ENCODE measurements around the gene CDHR3. TPM values are rescaled to one million over a fixed set of nuclear protein-coding genes. Genes with fewer than 3 reads are reported as not detected.

The CDHR3 gene
- total RNA-seq, 1 experiment from 2014 or later: 6.5 TPM

DNA sequence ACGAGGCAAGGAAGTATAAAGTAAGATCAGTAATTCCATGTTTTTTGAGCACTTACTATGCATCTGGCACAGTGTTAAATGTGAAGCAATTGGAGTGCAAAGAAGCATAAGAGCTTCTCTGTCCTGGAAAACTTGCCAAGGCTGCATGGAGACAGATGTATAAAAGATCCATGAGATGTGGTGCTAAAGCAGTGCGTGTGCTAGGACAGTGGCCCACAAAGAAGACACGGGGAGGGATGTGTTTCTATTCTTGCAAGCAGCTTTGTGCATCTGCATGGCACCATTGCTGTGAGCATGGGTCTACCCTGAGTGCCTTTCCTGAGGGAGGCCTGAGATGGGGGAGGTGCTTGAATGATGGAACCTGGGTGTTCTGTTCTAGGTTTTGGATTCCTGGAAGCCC, 5.1 kb upstream of the CDHR3 start:
- DNase-seq (ENCODE audit: low read depth, low spot score) (no peak), ATAC-seq (no peak)
- no peaks in the 10 kb centered on the region for H3K4me1 ChIP-seq (ENCODE audit: control insufficient read depth, insufficient read depth, low read length)
- ChIA-PET POLR2A (no interaction called here), CTCF (no interaction called here)
- H3K36me3 ChIP-seq (ENCODE audit: control insufficient read depth, insufficient read depth, low read length): no peaks in the 10 kb centered on the region
- BruUV-seq (replicated peaks): no TSS peak
- no peaks in the 10 kb centered on the region for H3K27me3 ChIP-seq (ENCODE audit: control insufficient read depth, insufficient read depth, low read length)
- intact Hi-C loops (cut with micrococcal nuclease; ENCODE audit: unreplicated experiment): no loop called here
- in situ Hi-C loops (cut with HindIII; ENCODE audit: low pct_unique_long_range_greater_than_20kb, low sequenced_read_pairs): no loop called here
- H3K27ac ChIP-seq (ENCODE audit: low read length): no peak overlapping the region
- TF ChIP-seq POLR2AphosphoS5 (IDR thresholded peaks at IDR 0.05; ENCODE audit: low read depth, low read length): no peak
- no peak for TF ChIP-seq TCF7L2 (IDR thresholded peaks at IDR 0.05; ENCODE audit: low read depth, low read length)
- no peak for TF ChIP-seq CTCF (IDR thresholded peaks at IDR 0.05)
- no peak for TF ChIP-seq SIN3A (IDR thresholded peaks at IDR 0.05; ENCODE audit: borderline replicate concordance, insufficient read depth, low read depth, low read length)
- no peak for TF ChIP-seq REST (IDR thresholded peaks at IDR 0.05; ENCODE audit: insufficient read depth in 1 of 2, low read depth in 2 of 2, low read length in 1 of 2)
- H3K9me3 ChIP-seq (ENCODE audit: control insufficient read depth, insufficient read depth, low read depth, low read length): no peaks in the 10 kb centered on the region; the same call in 1 of the 2 replicates
- H3K4me3 ChIP-seq (ENCODE audit: low read depth in 2 of 2, low read length in 2 of 2): no peak overlapping the region

- no peaks in the 10 kb centered on the region for H3K36me3 ChIP-seq (ENCODE audit: control insufficient read depth, insufficient read depth, low read length)
- no peak overlapping the region for H3K27ac ChIP-seq (ENCODE audit: low read length)
- CTCF ChIA-PET: no interaction called here
- TF ChIP-seq REST (IDR thresholded peaks at IDR 0.05; ENCODE audit: insufficient read depth in 1 of 2, low read depth in 2 of 2, low read length in 1 of 2): no peak
- TF ChIP-seq TCF7L2 (IDR thresholded peaks at IDR 0.05; ENCODE audit: low read depth, low read length): no peak
- TF ChIP-seq SIN3A (IDR thresholded peaks at IDR 0.05; ENCODE audit: borderline replicate concordance, insufficient read depth, low read depth, low read length): no peak
- no peak for TF ChIP-seq POLR2AphosphoS5 (IDR thresholded peaks at IDR 0.05; ENCODE audit: low read depth, low read length)
- no peak for TF ChIP-seq CTCF (IDR thresholded peaks at IDR 0.05)
- H3K9me3 ChIP-seq (ENCODE audit: control insufficient read depth, insufficient read depth, low read depth, low read length): no peaks in the 10 kb centered on the region
- H3K4me3 ChIP-seq (ENCODE audit: low read depth in 2 of 2, low read length in 2 of 2): no peak overlapping the region
- in situ Hi-C loops (cut with HindIII; ENCODE audit: low pct_unique_long_range_greater_than_20kb, low sequenced_read_pairs): no loop called here
- H3K4me1 ChIP-seq (ENCODE audit: control insufficient read depth, insufficient read depth, low read length): no peaks in the 10 kb centered on the region
- intact Hi-C loops (cut with micrococcal nuclease; ENCODE audit: unreplicated experiment): no loop called here
- ATAC-seq (no peak), DNase-seq (ENCODE audit: low read depth, low spot score) (no peak)
- no TSS peak for BruUV-seq (replicated peaks)
- no peaks in the 10 kb centered on the region for H3K27me3 ChIP-seq (ENCODE audit: control insufficient read depth, insufficient read depth, low read length)
- POLR2A ChIA-PET: no interaction called here
Observed at GRCh38 chr7:105962353-105962752, 711 bp upstream of the CDHR3 start.

Data from Panc1 (cell line).